ENCODE measurements around the gene ADIPOR2.

Gene ADIPOR2

GRCh38 chr12:1760566-1761382, 69.9 kb downstream of the ADIPOR2 start:
- TF ChIP-seq EZH2 (IDR thresholded peaks at IDR 0.05; ENCODE audit: borderline replicate concordance, low read length) = no peak
- no peak for TF ChIP-seq CTCF (IDR thresholded peaks at IDR 0.05; ENCODE audit: low read length)
- no peaks in the 10 kb centered on the region for H3K27me3 ChIP-seq (ENCODE audit: insufficient read depth, low read length)
- no peak overlapping the region for H3K9ac ChIP-seq (ENCODE audit: low read length)
- no peaks in the 10 kb centered on the region for H3F3A ChIP-seq (ENCODE audit: insufficient read depth, low read length)
- H3K36me3 ChIP-seq (ENCODE audit: insufficient read depth, low read length) = peaks cover 54% of the 10 kb centered on the region
- H3K9me3 ChIP-seq (ENCODE audit: low read length) = peaks cover 3% of the 10 kb centered on the region; the same call in 1 of the 2 replicates
- no peak overlapping the region for H3K4me3 ChIP-seq (ENCODE audit: low read depth, low read length, poor library complexity, severe bottlenecking)
- H4K20me1 ChIP-seq (ENCODE audit: insufficient read depth, low read length) = no peaks in the 10 kb centered on the region; the same call in 1 of the 2 replicates
- H3K79me2 ChIP-seq (ENCODE audit: insufficient read depth, low read length) = peaks cover 15% of the 10 kb centered on the region; the same call in 1 of the 2 replicates
- no peak overlapping the region for H3K4me2 ChIP-seq (ENCODE audit: low read length)
- H3K27ac ChIP-seq (ENCODE audit: low read depth, low read length, poor library complexity, severe bottlenecking) = no peak overlapping the region
- H3K9me2 ChIP-seq (ENCODE audit: low read depth, low read length) = no peaks in the 10 kb centered on the region
- H2AFZ ChIP-seq (ENCODE audit: low read length) = no peak overlapping the region
- no peaks in the 10 kb centered on the region for H3K4me1 ChIP-seq (ENCODE audit: insufficient read depth, low read length, severe bottlenecking)

GRCh38 chr12:1761857-1762256, 71.0 kb downstream of the ADIPOR2 start:
- no peaks in the 10 kb centered on the region; the same call in 1 of the 2 replicates for H4K20me1 ChIP-seq (ENCODE audit: insufficient read depth, low read length)
- no peak overlapping the region for H3K4me3 ChIP-seq (ENCODE audit: low read depth, low read length, poor library complexity, severe bottlenecking)
- H3K27ac ChIP-seq (ENCODE audit: low read depth, low read length, poor library complexity, severe bottlenecking) = no peak overlapping the region
- peaks cover 52% of the 10 kb centered on the region for H3K36me3 ChIP-seq (ENCODE audit: insufficient read depth, low read length)
- H3K79me2 ChIP-seq (ENCODE audit: insufficient read depth, low read length) = peaks cover 20% of the 10 kb centered on the region
- H3K9me3 ChIP-seq (ENCODE audit: low read length) = peaks cover 3% of the 10 kb centered on the region; the same call in 1 of the 2 replicates
- H2AFZ ChIP-seq (ENCODE audit: low read length) = no peak overlapping the region
- H3K9me2 ChIP-seq (ENCODE audit: low read depth, low read length) = no peaks in the 10 kb centered on the region
- no peak overlapping the region for H3K9ac ChIP-seq (ENCODE audit: low read length)
- TF ChIP-seq CTCF (IDR thresholded peaks at IDR 0.05; ENCODE audit: low read length) (no peak), EZH2 (IDR thresholded peaks at IDR 0.05; ENCODE audit: borderline replicate concordance, low read length) (no peak)
- H3F3A ChIP-seq (ENCODE audit: insufficient read depth, low read length) = no peaks in the 10 kb centered on the region
- H3K27me3 ChIP-seq (ENCODE audit: insufficient read depth, low read length) = no peaks in the 10 kb centered on the region
- no peak overlapping the region for H3K4me2 ChIP-seq (ENCODE audit: low read length)
- H3K4me1 ChIP-seq (ENCODE audit: insufficient read depth, low read length, severe bottlenecking) = no peaks in the 10 kb centered on the region

- Histone ChIP-seq H3K79me2 (ENCODE audit: insufficient read depth, low read length) (peaks cover 28% of the 10 kb centered on the region), H3K9me2 (ENCODE audit: low read depth, low read length) (no peaks in the 10 kb centered on the region), H3K36me3 (ENCODE audit: insufficient read depth, low read length) (peaks cover 39% of the 10 kb centered on the region), H3K9me3 (ENCODE audit: low read length) (peaks cover 3% of the 10 kb centered on the region; the same call in 1 of the 2 replicates), H3K4me3 (ENCODE audit: low read depth, low read length, poor library complexity, severe bottlenecking) (no peak overlapping the region), H4K20me1 (ENCODE audit: insufficient read depth, low read length) (no peaks in the 10 kb centered on the region; the same call in 1 of the 2 replicates), H3K4me2 (ENCODE audit: low read length) (no peak overlapping the region), H3K4me1 (ENCODE audit: insufficient read depth, low read length, severe bottlenecking) (no peaks in the 10 kb centered on the region), H2AFZ (ENCODE audit: low read length) (no peak overlapping the region), H3K27me3 (ENCODE audit: insufficient read depth, low read length) (no peaks in the 10 kb centered on the region), H3F3A (ENCODE audit: insufficient read depth, low read length) (no peaks in the 10 kb centered on the region; the same call in 1 of the 2 replicates), H3K27ac (ENCODE audit: low read depth, low read length, poor library complexity, severe bottlenecking) (no peak overlapping the region), H3K9ac (ENCODE audit: low read length) (no peak overlapping the region)
- TF ChIP-seq CTCF (IDR thresholded peaks at IDR 0.05; ENCODE audit: low read length) (no peak), EZH2 (IDR thresholded peaks at IDR 0.05; ENCODE audit: borderline replicate concordance, low read length) (no peak)
These were observed 72.3 kb downstream of the ADIPOR2 start for GRCh38 chr12:1763153-1763552.

All from OCI-LY1 (cell line).